Measurements from ENCODE around the gene ESPNL. TPM values are rescaled to one million over a fixed set of nuclear protein-coding genes. Genes with fewer than 3 reads are reported as not detected.
A peak's percentile ranks its signal among the peaks of the same experiment; 100 is the strongest.

ESPNL gene
- total RNA-seq, 2 donors from 2014 or later, result 0.05 TPM; not detected in 1

GRCh38 chr2:238128534-238129001 lies 28.4 kb downstream of the ESPNL start:
- no peak for ATAC-seq
- peaks cover 5% of the 10 kb centered on the region for H3K4me1 Mint-ChIP-seq

DNA sequence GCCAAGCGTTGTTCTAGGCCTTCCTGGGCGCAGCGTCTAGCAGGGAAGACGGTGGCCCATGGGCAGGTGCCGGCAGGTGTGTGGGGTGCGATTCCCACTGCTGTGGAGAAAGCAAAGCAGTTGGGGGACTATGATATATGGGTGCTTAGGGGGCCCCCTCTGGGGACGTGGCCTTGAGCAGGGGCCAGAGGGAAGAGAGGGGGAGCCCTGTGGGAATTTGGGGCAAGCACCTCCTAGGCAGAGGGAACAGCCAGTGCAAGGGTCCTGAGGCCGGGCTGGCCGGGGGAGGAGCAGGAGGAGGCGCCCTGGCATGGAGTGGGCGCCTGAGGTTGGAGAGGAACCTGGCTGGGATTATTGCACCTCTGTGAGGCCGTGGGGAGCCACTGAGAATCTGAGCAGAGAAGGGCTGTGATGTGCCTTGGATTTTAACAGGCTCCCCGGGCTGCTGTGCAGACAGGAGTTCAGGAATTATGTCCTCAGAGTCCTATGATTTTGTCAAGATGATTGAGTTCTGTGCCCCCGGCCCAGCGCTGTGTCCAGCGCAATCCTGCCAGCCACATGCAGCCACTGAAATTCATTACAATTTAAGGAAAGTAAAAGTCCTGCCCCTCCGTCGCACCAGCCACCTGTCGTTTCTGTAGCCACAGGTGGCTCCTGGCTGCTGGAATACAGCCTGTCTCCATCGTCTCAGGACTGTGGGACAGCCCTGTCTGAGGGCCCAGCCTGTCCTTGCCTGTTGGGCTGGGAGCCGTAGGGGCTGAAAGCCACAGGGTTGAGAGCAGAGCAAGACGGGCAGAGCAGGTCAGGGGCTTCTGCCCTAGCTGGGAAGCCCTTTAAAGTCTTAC lies 29.2 kb downstream of the ESPNL start:
- DNase-seq, result no peak
- Mint-ChIP-seq H3K4me3 (no peak overlapping the region), H3K27me3 (no peaks in the 10 kb centered on the region), H3K36me3 (ENCODE audit: low read depth) (no peaks in the 10 kb centered on the region), H3K4me1 (peaks cover 5% of the 10 kb centered on the region), H3K27ac (no peak overlapping the region)
- H3K9me3 ChIP-seq (ENCODE audit: control insufficient read depth, low read length, poor library complexity, severe bottlenecking), result no peaks in the 10 kb centered on the region
- ATAC-seq, result no peak

More at GRCh38 chr2:238128534-238129001, 28.4 kb downstream of the ESPNL start:
- no peaks in the 10 kb centered on the region for H3K36me3 Mint-ChIP-seq (ENCODE audit: low read depth)
- no peaks in the 10 kb centered on the region for H3K27me3 Mint-ChIP-seq
- no peak overlapping the region for H3K4me3 Mint-ChIP-seq
- no peak for DNase-seq
- no peaks in the 10 kb centered on the region for H3K9me3 ChIP-seq (ENCODE audit: control insufficient read depth, low read length, poor library complexity, severe bottlenecking)
- H3K27ac Mint-ChIP-seq, result no peak overlapping the region

DNA sequence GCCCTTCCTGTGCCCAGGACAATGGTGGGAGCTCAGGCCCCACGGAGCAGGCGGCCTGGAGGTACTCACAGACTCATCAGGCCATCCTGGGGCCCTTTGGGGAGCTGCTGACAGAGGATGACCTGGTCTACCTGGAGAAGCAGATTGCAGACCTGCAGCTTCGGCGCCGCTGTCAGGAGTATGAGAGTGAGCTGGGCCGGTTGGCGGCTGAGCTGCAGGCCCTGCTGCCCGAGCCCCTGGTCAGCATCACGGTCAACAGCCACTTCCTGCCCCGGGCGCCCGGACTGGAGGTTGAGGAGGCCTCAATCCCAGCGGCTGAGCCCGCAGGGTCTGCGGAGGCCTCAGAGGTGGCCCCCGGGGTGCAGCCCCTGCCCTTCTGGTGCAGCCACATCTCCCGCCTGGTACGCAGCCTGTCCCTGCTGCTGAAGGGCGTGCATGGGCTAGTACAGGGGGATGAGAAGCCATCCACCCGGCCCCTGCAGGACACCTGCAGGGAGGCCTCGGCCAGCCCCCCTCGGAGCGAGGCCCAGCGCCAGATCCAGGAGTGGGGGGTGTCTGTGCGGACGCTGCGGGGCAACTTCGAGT lies 30.1 kb downstream of the ESPNL start:
- DNase-seq, result peak in 1 of 3 donors; percentile 3
- H3K27ac Mint-ChIP-seq, result no peak overlapping the region
- H3K4me3 Mint-ChIP-seq, result no peak overlapping the region
- H3K36me3 Mint-ChIP-seq (ENCODE audit: low read depth), result no peaks in the 10 kb centered on the region
- H3K4me1 Mint-ChIP-seq, result peaks cover 5% of the 10 kb centered on the region
- no peaks in the 10 kb centered on the region for H3K27me3 Mint-ChIP-seq
- no peaks in the 10 kb centered on the region for H3K9me3 ChIP-seq (ENCODE audit: control insufficient read depth, low read length, poor library complexity, severe bottlenecking)
- no peak for ATAC-seq

GRCh38 chr2:238130696-238131628 lies 30.8 kb downstream of the ESPNL start:
- ATAC-seq (no peak), DNase-seq (no peak)
- no peaks in the 10 kb centered on the region for H3K9me3 ChIP-seq (ENCODE audit: control insufficient read depth, low read length, poor library complexity, severe bottlenecking)
- Mint-ChIP-seq H3K4me1 (peaks cover 5% of the 10 kb centered on the region), H3K4me3 (no peak overlapping the region), H3K27me3 (no peaks in the 10 kb centered on the region), H3K27ac (no peak overlapping the region), H3K36me3 (ENCODE audit: low read depth) (no peaks in the 10 kb centered on the region)

GRCh38 chr2:238131761-238132462 lies 31.8 kb downstream of the ESPNL start:
- peaks cover 5% of the 10 kb centered on the region for H3K4me1 Mint-ChIP-seq
- DNase-seq (no peak), ATAC-seq (no peak)
- H3K27me3 Mint-ChIP-seq, result no peaks in the 10 kb centered on the region
- no peak overlapping the region for H3K27ac Mint-ChIP-seq
- no peaks in the 10 kb centered on the region for H3K36me3 Mint-ChIP-seq (ENCODE audit: low read depth)
- no peak overlapping the region for H3K4me3 Mint-ChIP-seq
- H3K9me3 ChIP-seq (ENCODE audit: control insufficient read depth, low read length, poor library complexity, severe bottlenecking), result no peaks in the 10 kb centered on the region

GRCh38 chr2:238132463-238133450 lies 32.6 kb downstream of the ESPNL start:
- no peak overlapping the region for H3K27ac Mint-ChIP-seq
- DNase-seq (peak in 1 of 3 donors; percentile 7), ATAC-seq (no peak)

GRCh38 chr2:238133499-238134392 lies 33.6 kb downstream of the ESPNL start:
- ATAC-seq (no peak), DNase-seq (peak in 1 of 3 donors; percentile 9)
- Mint-ChIP-seq H3K27ac (no peak overlapping the region), H3K4me1 (peaks cover 3% of the 10 kb centered on the region), H3K27me3 (no peaks in the 10 kb centered on the region), H3K36me3 (ENCODE audit: low read depth) (no peaks in the 10 kb centered on the region), H3K4me3 (no peak overlapping the region)
- no peaks in the 10 kb centered on the region for H3K9me3 ChIP-seq (ENCODE audit: control insufficient read depth, low read length, poor library complexity, severe bottlenecking)

More at GRCh38 chr2:238132463-238133450, 32.6 kb downstream of the ESPNL start:
- Mint-ChIP-seq H3K36me3 (ENCODE audit: low read depth) (no peaks in the 10 kb centered on the region), H3K4me3 (no peak overlapping the region), H3K4me1 (peaks cover 3% of the 10 kb centered on the region), H3K27me3 (no peaks in the 10 kb centered on the region)
- no peaks in the 10 kb centered on the region for H3K9me3 ChIP-seq (ENCODE audit: control insufficient read depth, low read length, poor library complexity, severe bottlenecking)

GRCh38 chr2:238134393-238134785 lies 34.2 kb downstream of the ESPNL start:
- Mint-ChIP-seq H3K36me3 (ENCODE audit: low read depth) (no peaks in the 10 kb centered on the region), H3K4me1 (peaks cover 3% of the 10 kb centered on the region), H3K4me3 (no peak overlapping the region), H3K27me3 (no peaks in the 10 kb centered on the region), H3K27ac (peak overlapping the region; percentile 19)
- DNase-seq (no peak), ATAC-seq (no peak)
- H3K9me3 ChIP-seq (ENCODE audit: control insufficient read depth, low read length, poor library complexity, severe bottlenecking), result no peaks in the 10 kb centered on the region

DNA sequence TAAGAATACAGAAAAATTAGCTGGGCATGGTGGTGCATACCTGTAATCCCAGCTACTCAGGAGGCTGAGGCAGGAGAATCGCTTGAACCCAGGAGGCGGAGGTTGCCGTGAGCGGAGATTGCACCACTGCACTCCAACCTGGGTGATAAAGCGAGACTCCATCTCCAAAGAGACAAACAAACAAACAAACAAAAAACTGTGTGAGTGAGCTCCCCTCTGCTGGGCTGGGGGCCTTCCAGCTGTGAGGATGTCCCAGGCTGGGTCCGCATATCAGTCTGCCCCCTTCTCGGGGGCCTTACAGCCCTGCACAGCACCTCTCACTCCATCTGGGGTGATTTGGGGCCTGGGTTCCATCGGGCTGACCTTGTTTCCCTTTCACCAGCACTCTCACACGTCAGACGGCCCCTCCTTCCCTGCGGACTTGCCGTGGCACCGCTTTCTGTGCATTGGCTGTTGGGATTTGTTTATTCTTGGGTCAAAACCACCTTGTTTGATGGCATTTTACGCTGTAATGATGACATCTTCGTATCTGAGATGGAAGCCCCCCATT lies 35.5 kb downstream of the ESPNL start:
- H3K4me3 Mint-ChIP-seq, result no peak overlapping the region
- no peak overlapping the region for H3K27ac Mint-ChIP-seq
- no peaks in the 10 kb centered on the region for H3K9me3 ChIP-seq (ENCODE audit: control insufficient read depth, low read length, poor library complexity, severe bottlenecking)
- peaks cover 3% of the 10 kb centered on the region for H3K4me1 Mint-ChIP-seq
- H3K36me3 Mint-ChIP-seq (ENCODE audit: low read depth), result no peaks in the 10 kb centered on the region
- ATAC-seq (no peak), DNase-seq (no peak)
- no peaks in the 10 kb centered on the region for H3K27me3 Mint-ChIP-seq

- Mint-ChIP-seq H3K4me1 (peaks cover 7% of the 10 kb centered on the region), H3K27ac (no peak overlapping the region), H3K27me3 (no peaks in the 10 kb centered on the region), H3K4me3 (no peak overlapping the region), H3K36me3 (ENCODE audit: low read depth) (no peaks in the 10 kb centered on the region)
- ATAC-seq, result peak; percentile 16
- DNase-seq, result no peak
- H3K9me3 ChIP-seq (ENCODE audit: control insufficient read depth, low read length, poor library complexity, severe bottlenecking), result no peaks in the 10 kb centered on the region
Observed at GRCh38 chr2:238136820-238137537, 36.8 kb downstream of the ESPNL start.
